Gastrocnemius medialis (tissue), 4 donors: ENCODE results near the gene TMEM238.

ENCODE experiments used
- CTCF ChIP-seq, 5 experiments: fragments of 450-650 bp in 3 of 5; fragments of 200-600 bp in 2 of 5; sonication (generic) in 2 of 5; IDR thresholded peaks in 4 of 5; conservative IDR thresholded peaks in 1 of 5; 1 replicate in 4 of 5; 2 replicates in 1 of 5; pipeline ENCODE4 v1.5.1; 2016 to 2019; ENCODE audit warnings: antibody characterized with exemption in 5 of 5, mild to moderate bottlenecking in 3 of 5, moderate library complexity in 3 of 5
- POLR2A ChIP-seq, 2 donors: fragments of 450-650 bp; IDR thresholded peaks; one replicate each; pipeline ENCODE4 v1.6.1; 2017; ENCODE audit warnings: antibody characterized with exemption in 2 of 2, mild to moderate bottlenecking in 2 of 2, moderate library complexity in 2 of 2

DNA sequence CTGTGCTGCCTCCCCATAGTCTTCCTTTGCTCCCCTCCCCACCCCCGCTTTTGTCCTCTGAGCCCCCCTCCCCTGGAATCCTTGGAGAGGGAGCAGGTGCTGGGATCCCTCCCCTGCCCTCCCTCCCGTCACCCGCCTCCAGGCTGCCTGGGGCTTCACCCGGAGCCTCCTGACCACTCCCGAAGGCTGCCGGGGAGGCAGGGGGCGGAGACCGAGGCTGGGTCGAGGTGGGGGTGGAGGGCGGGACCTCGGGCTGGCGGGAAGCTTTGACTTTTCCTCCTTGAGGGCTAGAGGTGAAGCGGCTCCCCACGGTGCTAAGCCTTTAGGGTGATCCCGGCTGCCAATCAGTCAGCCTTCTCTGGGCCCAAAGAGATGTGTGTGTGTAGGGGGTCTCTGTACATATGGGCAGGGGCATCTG lies 42.9 kb downstream of the TMEM238 start:
- no peak for TF ChIP-seq CTCF (IDR thresholded peaks at IDR 0.05 in 4 of 5, conservative IDR thresholded peaks at IDR 0.05 in 1 of 5)
- TF ChIP-seq POLR2A (IDR thresholded peaks at IDR 0.05): no peak
